Naive B cell (primary cell): ENCODE data around the gene PNPLA3. TPM values are rescaled to one million over a fixed set of nuclear protein-coding genes. Genes with fewer than 3 reads are reported as not detected.

ENCODE experiments used
- ATAC-seq, 2 donors: fragments of 150-1000 bp; cut with Tn5 transposase; 2 replicates each; pipeline ENCODE4 v1.10.0; 2021; ENCODE audit warnings: low read depth in 2 of 2, mild to moderate bottlenecking in 2 of 2, moderate library complexity in 2 of 2
- DNase-seq: peaks from one replicate; pipeline ENCODE4 v3.0.0; 2022
- H3K27ac Mint-ChIP-seq, 6 donors: one replicate each; pipeline ENCODE4 v1.8.0; 2020 to 2022; ENCODE audit warnings: mild to moderate bottlenecking in 6 of 6, mixed read lengths in 6 of 6, moderate library complexity in 5 of 6, inconsistent platforms in 2 of 6
- H3K27me3 Mint-ChIP-seq, 3 donors: one replicate each; pipeline ENCODE4 v1.8.0; 2021 to 2022; ENCODE audit warnings: mixed read lengths in 3 of 3, mild to moderate bottlenecking in 1 of 3
- H3K36me3 Mint-ChIP-seq, 2 donors: one replicate each; pipeline ENCODE4 v1.8.0; 2020 to 2022; ENCODE audit warnings: mixed read lengths in 2 of 2, inconsistent platforms in 1 of 2, mild to moderate bottlenecking in 1 of 2
- H3K4me1 Mint-ChIP-seq, 3 donors: one replicate each; pipeline ENCODE4 v1.8.0; 2020 to 2022; ENCODE audit warnings: mixed read lengths in 3 of 3, inconsistent platforms in 1 of 3, mild to moderate bottlenecking in 1 of 3, moderate library complexity in 1 of 3
- H3K4me3 Mint-ChIP-seq, 8 donors: one replicate each; pipeline ENCODE4 v1.8.0; 2020 to 2022; ENCODE audit warnings: mild to moderate bottlenecking in 8 of 8, mixed read lengths in 8 of 8, moderate library complexity in 8 of 8, inconsistent platforms in 2 of 8
- H3K9me3 Mint-ChIP-seq, 7 donors: one replicate each; pipeline ENCODE4 v1.8.0; 2020 to 2022; ENCODE audit warnings: mixed read lengths in 7 of 7, mild to moderate bottlenecking in 5 of 7, inconsistent platforms in 2 of 7, moderate library complexity in 1 of 7
- polyA plus RNA-seq, 6 donors: library from polyadenylated mRNA; unstranded; fragments of 300-500 nt; fragmentation: Illumina TruSeq; gene quantifications; one replicate each; pipeline ENCODE4 v1.2.3, GENCODE V29; 2021; ENCODE audit warnings: low read depth in 6 of 6

The PNPLA3 gene
- polyA plus RNA-seq, 6 donors from 2014 or later: not detected

DNA sequence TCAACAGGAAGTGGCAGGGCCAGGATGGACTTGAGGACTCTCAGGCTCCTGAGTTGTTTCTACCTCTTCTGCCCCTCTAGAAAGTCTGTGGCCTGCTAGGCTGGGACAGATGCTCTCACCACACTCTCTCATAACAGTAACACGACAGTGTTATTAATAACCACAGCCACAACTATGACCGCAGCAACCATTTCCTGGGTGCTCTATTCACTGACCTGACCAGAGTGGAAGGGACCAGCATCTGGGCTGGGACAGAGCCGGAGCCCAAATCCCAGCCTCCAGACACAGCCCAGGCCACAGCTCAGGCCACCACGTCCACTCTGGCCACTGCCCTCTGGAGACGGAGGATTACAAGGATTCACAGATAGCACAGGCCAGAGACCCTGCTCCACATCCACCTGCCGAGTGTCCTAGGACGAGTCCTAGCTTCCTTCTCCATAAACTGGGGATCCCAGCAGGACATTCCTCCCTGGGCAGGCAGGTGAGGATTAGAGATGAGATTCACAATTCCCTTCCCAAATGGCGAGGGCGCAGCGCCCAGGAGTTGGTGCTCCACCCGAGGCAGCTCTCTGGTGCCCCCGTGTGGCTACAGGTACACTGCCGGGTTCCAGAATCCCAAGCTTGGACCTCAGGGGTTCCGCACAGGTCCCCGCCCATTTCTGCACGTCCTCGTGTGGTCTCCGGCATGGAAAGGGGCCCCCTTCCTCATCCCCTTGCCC, 38.8 kb upstream of the PNPLA3 start:
- peaks cover 0 to 6% (median 2%) of the 10 kb centered on the region in 7 donors for H3K9me3 Mint-ChIP-seq
- no peak for ATAC-seq
- peaks cover 20 to 57% (median 51%) of the 10 kb centered on the region in 3 donors for H3K27me3 Mint-ChIP-seq
- peak overlapping the region in 1 of 8 donors; percentile 57 for H3K4me3 Mint-ChIP-seq
- peak overlapping the region in 1 of 6 donors; percentile 70 for H3K27ac Mint-ChIP-seq
- peaks cover 4 to 6% (median 5%) of the 10 kb centered on the region in 3 donors for H3K4me1 Mint-ChIP-seq
- H3K36me3 Mint-ChIP-seq: no peaks in the 10 kb centered on the region
- DNase-seq: no peak

GRCh38 chr22:43885319-43885671, 38.3 kb upstream of the PNPLA3 start:
- ATAC-seq (no peak), DNase-seq (no peak)
- peaks cover 4 to 6% (median 5%) of the 10 kb centered on the region in 3 donors for H3K4me1 Mint-ChIP-seq
- H3K27me3 Mint-ChIP-seq: peaks cover 24 to 57% (median 48%) of the 10 kb centered on the region in 3 donors
- H3K27ac Mint-ChIP-seq: no peak overlapping the region
- peak overlapping the region in 1 of 8 donors; percentile 57 for H3K4me3 Mint-ChIP-seq
- no peaks in the 10 kb centered on the region for H3K36me3 Mint-ChIP-seq
- peaks cover 0 to 6% (median 2%) of the 10 kb centered on the region in 7 donors for H3K9me3 Mint-ChIP-seq

- no peak for DNase-seq
- H3K4me3 Mint-ChIP-seq: no peak overlapping the region
- H3K36me3 Mint-ChIP-seq: no peaks in the 10 kb centered on the region
- ATAC-seq: no peak
- no peak overlapping the region for H3K27ac Mint-ChIP-seq
- peaks cover 28 to 57% (median 43%) of the 10 kb centered on the region in 3 donors for H3K27me3 Mint-ChIP-seq
- peaks cover 4 to 6% (median 5%) of the 10 kb centered on the region in 3 donors for H3K4me1 Mint-ChIP-seq
- peaks cover 0 to 6% (median 2%) of the 10 kb centered on the region in 7 donors for H3K9me3 Mint-ChIP-seq
Measured at GRCh38 chr22:43885786-43886185, 37.8 kb upstream of the PNPLA3 start.

DNA sequence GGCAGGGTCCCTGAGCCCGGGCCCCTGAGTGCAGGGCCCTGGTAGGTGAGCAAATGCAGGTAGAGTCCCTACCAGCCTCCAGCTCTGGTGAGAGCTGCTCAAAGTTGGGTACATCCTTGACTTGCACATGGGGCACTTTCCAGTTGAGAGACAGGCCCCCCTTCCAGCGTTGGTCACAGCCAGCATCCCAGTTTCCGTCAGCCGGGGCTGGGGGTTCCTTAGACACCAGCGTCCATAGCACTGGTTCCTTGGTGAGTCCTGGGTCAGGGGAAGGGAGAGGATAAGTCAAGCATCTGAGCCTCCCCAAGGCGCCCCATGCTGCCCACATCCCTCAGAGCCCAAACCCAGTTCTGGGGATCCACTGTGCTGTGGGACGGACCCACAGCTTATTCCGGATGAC, 37.4 kb upstream of the PNPLA3 start:
- Mint-ChIP-seq H3K9me3 (peaks cover 0 to 6% (median 2%) of the 10 kb centered on the region in 7 donors), H3K27me3 (peaks cover 28 to 57% (median 41%) of the 10 kb centered on the region in 3 donors), H3K27ac (no peak overlapping the region), H3K4me3 (no peak overlapping the region), H3K36me3 (no peaks in the 10 kb centered on the region), H3K4me1 (peaks cover 4 to 6% (median 5%) of the 10 kb centered on the region in 3 donors)
- ATAC-seq: no peak
- no peak for DNase-seq

GRCh38 chr22:43887391-43887790, 36.2 kb upstream of the PNPLA3 start:
- DNase-seq (no peak), ATAC-seq (no peak)
- Mint-ChIP-seq H3K4me1 (peaks cover 4 to 6% (median 5%) of the 10 kb centered on the region in 3 donors), H3K27ac (no peak overlapping the region), H3K36me3 (no peaks in the 10 kb centered on the region), H3K27me3 (peaks cover 31 to 57% (median 53%) of the 10 kb centered on the region in 3 donors), H3K4me3 (no peak overlapping the region), H3K9me3 (peaks cover 0 to 6% (median 2%) of the 10 kb centered on the region in 7 donors)

DNA sequence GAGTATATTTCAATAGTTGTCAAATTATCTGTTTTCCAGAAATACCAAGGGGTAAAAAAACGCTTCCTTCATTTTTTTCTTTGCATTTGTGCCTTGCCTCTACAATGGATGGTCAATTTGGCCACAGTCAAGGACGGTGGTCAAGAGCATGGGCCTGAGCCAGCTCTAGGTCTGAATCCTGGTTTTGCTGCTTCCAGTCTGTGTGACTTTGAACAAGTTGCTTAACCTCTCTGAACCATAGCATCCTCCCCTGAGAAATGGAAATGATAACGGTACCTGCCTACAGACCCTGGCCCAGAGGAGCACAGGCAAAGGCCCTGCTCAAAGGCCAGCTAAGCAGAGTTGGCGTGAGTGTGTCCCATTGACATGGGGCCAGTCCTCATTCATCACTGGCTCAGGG, 34.9 kb upstream of the PNPLA3 start:
- H3K4me3 Mint-ChIP-seq: no peak overlapping the region
- peaks cover 27 to 61% (median 57%) of the 10 kb centered on the region in 3 donors for H3K27me3 Mint-ChIP-seq
- H3K36me3 Mint-ChIP-seq: no peaks in the 10 kb centered on the region
- H3K9me3 Mint-ChIP-seq: peaks cover 0 to 6% (median 2%) of the 10 kb centered on the region in 7 donors
- no peak for ATAC-seq
- peaks cover 2 to 6% (median 5%) of the 10 kb centered on the region in 3 donors for H3K4me1 Mint-ChIP-seq
- no peak overlapping the region for H3K27ac Mint-ChIP-seq
- DNase-seq: no peak

DNA sequence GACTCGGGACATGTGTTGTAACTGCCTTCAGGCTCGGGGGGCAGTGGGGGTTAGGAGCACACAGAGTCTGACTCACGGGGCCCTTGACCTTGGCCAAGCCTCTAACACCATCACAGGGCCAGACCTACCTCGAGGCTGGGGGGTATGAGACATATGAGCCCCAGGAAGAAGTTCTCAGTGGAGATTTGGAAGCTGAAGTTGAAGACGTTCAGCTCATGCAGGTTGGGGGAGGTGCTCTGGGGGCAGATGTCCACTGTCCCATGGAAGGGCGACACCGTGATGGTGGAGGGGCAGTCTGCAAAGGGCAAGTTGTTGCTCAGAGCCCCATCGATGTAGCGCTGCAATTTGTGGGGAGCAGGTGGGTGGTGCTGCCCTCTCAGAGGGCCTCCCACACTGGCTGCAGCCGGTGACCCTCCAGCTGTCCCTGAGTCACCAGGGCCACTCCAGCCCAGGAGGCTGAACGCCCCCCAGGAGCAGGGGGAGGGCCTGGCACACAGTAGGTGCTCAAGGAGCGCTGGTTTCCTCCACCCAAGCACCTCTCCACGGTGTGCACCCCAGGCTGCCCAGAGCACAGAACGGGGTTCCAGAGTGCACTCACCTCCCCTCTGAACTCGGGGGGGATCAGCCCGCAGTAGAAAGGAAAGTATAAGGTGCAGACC, 34.3 kb upstream of the PNPLA3 start:
- peaks cover 0 to 6% (median 2%) of the 10 kb centered on the region in 7 donors for H3K9me3 Mint-ChIP-seq
- no peaks in the 10 kb centered on the region for H3K36me3 Mint-ChIP-seq
- ATAC-seq (no peak), DNase-seq (no peak)
- H3K4me3 Mint-ChIP-seq: peak overlapping the region in 1 of 8 donors; percentile 57
- no peak overlapping the region for H3K27ac Mint-ChIP-seq
- peaks cover 2 to 6% (median 5%) of the 10 kb centered on the region in 3 donors for H3K4me1 Mint-ChIP-seq
- peaks cover 27 to 64% (median 62%) of the 10 kb centered on the region in 3 donors for H3K27me3 Mint-ChIP-seq

DNA sequence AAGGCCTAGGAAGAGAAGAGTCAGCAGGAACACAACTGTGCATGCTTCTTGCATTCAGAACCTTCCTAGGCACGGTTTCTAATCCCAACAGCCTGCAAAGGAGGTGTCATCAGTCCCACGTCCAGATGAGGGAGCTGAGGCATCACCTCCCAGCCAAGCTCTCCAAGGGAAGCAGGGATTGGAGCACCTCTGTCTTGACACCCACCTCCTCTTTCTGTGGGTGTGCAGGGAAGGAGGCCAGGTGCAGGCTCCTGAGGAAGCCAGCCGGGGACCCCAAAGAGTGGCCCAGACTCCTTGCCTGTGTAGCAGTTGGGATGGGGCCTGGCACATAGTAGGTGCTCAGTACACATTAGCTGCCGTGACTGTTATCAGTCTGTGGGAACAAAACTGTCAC, 33.7 kb upstream of the PNPLA3 start:
- Mint-ChIP-seq H3K9me3 (peaks cover 0 to 6% (median 2%) of the 10 kb centered on the region in 7 donors), H3K4me3 (no peak overlapping the region), H3K27ac (no peak overlapping the region), H3K36me3 (no peaks in the 10 kb centered on the region), H3K27me3 (peaks cover 27 to 64% (median 61%) of the 10 kb centered on the region in 3 donors), H3K4me1 (peaks cover 2 to 6% (median 5%) of the 10 kb centered on the region in 3 donors)
- no peak for ATAC-seq
- no peak for DNase-seq

GRCh38 chr22:43890901-43891331, 32.7 kb upstream of the PNPLA3 start:
- H3K27me3 Mint-ChIP-seq: peaks cover 22 to 62% (median 55%) of the 10 kb centered on the region in 3 donors
- ATAC-seq (no peak), DNase-seq (no peak)
- no peaks in the 10 kb centered on the region for H3K36me3 Mint-ChIP-seq
- H3K27ac Mint-ChIP-seq: no peak overlapping the region
- peaks cover 0 to 3% (median 0%) of the 10 kb centered on the region in 7 donors for H3K9me3 Mint-ChIP-seq
- H3K4me3 Mint-ChIP-seq: peak overlapping the region in 1 of 8 donors; percentile 30
- no peaks in the 10 kb centered on the region for H3K4me1 Mint-ChIP-seq

DNA sequence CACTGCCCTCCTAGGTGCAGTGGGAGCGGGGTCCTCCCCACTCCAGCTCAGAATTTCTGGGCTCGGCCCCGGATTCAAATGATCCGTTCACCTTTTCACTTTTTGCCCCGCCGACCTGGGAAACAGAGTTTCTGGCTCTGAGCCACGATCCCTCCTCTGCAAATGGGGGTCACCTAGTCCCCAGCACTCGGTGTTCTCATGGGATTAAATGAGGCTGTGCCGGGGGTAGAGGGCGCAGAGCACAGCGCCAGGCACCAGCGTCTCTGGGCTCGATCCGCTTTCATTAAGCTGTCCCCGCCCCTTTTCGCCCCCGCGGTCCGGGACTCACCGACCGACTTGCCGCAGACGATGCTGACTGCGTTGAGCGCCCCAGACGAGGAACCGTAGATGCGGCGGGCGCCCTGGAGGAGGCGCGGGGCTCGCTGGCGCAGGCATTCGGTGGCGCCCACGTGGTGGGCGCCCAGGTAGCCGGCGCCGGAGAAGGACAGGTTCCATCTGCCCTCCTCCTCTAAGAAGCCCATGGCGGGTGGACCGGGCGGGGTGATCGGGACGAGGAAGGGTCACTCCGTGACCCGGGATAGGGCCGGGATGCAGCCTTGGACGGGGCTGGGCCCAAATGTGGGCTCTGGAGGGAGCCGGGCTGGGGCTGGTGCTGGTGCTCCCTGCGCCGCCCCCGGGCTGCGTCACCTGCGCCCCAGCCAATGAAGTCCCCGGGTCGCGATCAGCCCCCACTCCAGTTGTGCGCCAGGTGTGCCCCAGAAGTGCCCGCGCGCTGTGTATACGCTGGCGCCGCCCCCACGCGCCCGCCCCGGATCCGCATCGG, 32.0 kb upstream of the PNPLA3 start, which contains the start of gene PNPLA5:
PNPLA5 (minus strand) TSS at position 654 of the 823 bp plus-strand sequence; CDS start at position 521, 133 bp downstream.
- H3K4me3 Mint-ChIP-seq: peak within 1 kb of the TSS in 1 of 8 donors; percentile 30
- no peaks in the 10 kb centered on the region for H3K36me3 Mint-ChIP-seq
- H3K27ac Mint-ChIP-seq: no peak within 1 kb of the TSS
- peak in 1 of 2 donors; percentile 27 for ATAC-seq
- no peaks in the 10 kb centered on the region for H3K4me1 Mint-ChIP-seq
- H3K9me3 Mint-ChIP-seq: peaks cover 0 to 3% (median 0%) of the 10 kb centered on the region in 7 donors
- H3K27me3 Mint-ChIP-seq: peaks cover 22 to 61% (median 50%) of the 10 kb centered on the region in 3 donors
- no peak for DNase-seq

DNA sequence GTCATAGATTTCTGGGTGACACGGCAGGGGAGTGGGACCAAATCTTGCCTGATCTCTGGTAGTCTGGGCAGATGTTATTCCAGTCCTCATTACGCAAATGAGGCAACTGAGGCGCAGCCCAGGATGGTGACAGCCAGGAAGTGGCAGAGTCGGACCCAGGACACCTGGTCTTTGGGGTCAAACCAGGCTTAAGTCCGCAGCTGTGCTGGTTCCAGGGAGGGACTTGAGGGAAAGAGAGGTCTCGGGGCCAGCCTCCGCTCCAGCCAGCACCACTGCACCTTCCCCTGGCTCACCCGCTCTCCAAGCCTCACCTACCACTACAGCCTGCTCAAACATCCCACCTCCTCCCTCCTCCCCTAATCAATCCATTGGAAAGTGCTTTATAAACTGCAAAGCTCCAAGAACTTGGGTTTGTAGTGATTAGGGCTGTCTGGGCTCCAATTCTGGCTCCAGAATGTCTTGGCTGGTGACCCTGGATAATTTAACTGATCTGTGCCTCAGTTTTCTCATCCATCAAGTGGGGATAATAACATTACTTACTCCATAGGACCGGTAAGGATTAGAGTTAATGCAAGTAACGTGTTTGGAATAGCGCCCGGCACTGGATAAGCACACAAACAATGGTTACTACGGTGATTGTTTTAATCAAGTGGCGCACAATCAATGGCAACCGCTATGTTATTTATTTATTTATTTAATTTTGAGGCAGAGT, 31.3 kb upstream of the PNPLA3 start:
- Mint-ChIP-seq H3K4me3 (no peak overlapping the region), H3K27me3 (peaks cover 22 to 53% (median 43%) of the 10 kb centered on the region in 3 donors), H3K27ac (no peak overlapping the region), H3K9me3 (peaks cover 0 to 3% (median 0%) of the 10 kb centered on the region in 7 donors), H3K36me3 (no peaks in the 10 kb centered on the region), H3K4me1 (no peaks in the 10 kb centered on the region)
- DNase-seq (no peak), ATAC-seq (no peak)

DNA sequence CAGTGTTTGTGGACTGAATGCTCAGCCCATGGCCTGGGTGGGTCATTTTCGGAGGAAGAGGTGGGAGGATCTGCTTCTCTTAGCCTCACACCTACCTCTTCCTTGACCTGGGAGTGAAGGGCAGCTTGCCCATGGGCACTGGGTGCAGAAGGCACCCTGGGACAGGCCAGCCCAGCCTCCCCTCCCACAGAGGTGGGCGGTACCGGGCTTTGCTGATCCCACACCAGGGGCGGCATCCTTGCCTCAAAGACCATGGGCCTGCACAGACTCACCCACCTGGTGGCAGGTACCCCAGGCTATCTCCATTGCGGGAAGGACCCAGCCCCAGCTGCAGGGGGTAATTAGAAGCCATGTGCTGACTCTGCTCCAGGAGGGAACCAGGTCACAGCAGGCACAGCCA, 30.3 kb upstream of the PNPLA3 start:
- Mint-ChIP-seq H3K4me3 (no peak overlapping the region), H3K36me3 (no peaks in the 10 kb centered on the region), H3K27me3 (peaks cover 22 to 50% (median 33%) of the 10 kb centered on the region in 3 donors), H3K9me3 (no peaks in the 10 kb centered on the region), H3K4me1 (no peaks in the 10 kb centered on the region), H3K27ac (no peak overlapping the region)
- DNase-seq (no peak), ATAC-seq (no peak)
